Tibial artery (tissue), 4 donors: ENCODE measurements around the gene CHID1.
A peak's percentile ranks its signal among the peaks of the same experiment; 100 is the strongest.

ENCODE experiments used
- DNase-seq, 2 donors: peaks; one replicate each; pipeline ENCODE4 v3.0.0-alpha.2; 2019
- H3K27ac ChIP-seq, 2 donors: fragments of 200-600 bp; sonication (generic) in 1 of 2; 1 replicate in 1 of 2; 2 replicates in 1 of 2; pipeline ENCODE4 v1.5.1; 2018 to 2019; ENCODE audit warnings: mild to moderate bottlenecking in 1 of 2
- H3K27me3 ChIP-seq, 2 donors: fragments of 200-600 bp; sonication (generic) in 1 of 2; one replicate each; pipeline versions ENCODE4 v1.5.1 to v1.6.0; 2016 to 2019
- H3K36me3 ChIP-seq, 3 donors: fragments of 200-600 bp; sonication (generic) in 2 of 3; one replicate each; pipeline ENCODE4 v1.5.1; 2016 to 2019; ENCODE audit warnings: mild to moderate bottlenecking in 2 of 3
- H3K4me1 ChIP-seq, 4 donors: fragments of 200-600 bp; sonication (generic) in 2 of 4; 1 replicate in 3 of 4; 2 replicates in 1 of 4; pipeline ENCODE4 v1.5.1; 2016 to 2019
- H3K4me3 ChIP-seq, 2 donors: fragments of 200-600 bp; sonication (generic) in 1 of 2; 1 replicate in 1 of 2; 2 replicates in 1 of 2; pipeline ENCODE4 v1.5.1; 2018 to 2019; ENCODE audit warnings: mild to moderate bottlenecking in 2 of 2
- H3K9me3 ChIP-seq, 3 donors: fragments of 200-600 bp; sonication (generic) in 1 of 3; one replicate each; pipeline ENCODE4 v1.5.1; 2016 to 2019
- CTCF ChIP-seq, 2 experiments: fragments of 200-600 bp in 1 of 2; fragments of 450-650 bp in 1 of 2; IDR thresholded peaks; one replicate each; pipeline ENCODE4 v1.5.1; 2017 to 2019; ENCODE audit warnings: antibody characterized with exemption in 2 of 2, mild to moderate bottlenecking in 1 of 2, moderate library complexity in 1 of 2
- intact Hi-C: fragments of 100-400 bp; cut with DNase I; formaldehyde crosslinking; loops from one replicate; pipeline ENCODE4 v1.15.0; 2023; ENCODE audit warnings: low total_unique reads

The CHID1 gene

GRCh38 chr11:932435-932834 is 21.8 kb upstream of the CHID1 start:
- no peak for TF ChIP-seq CTCF (IDR thresholded peaks at IDR 0.05)
- Histone ChIP-seq H3K4me3 (no peak overlapping the region), H3K9me3 (no peaks in the 10 kb centered on the region), H3K27me3 (no peaks in the 10 kb centered on the region), H3K27ac (peak overlapping the region; percentile 16 to 55), H3K4me1 (peaks cover 4 to 57% (median 27%) of the 10 kb centered on the region in 4 donors), H3K36me3 (no peaks in the 10 kb centered on the region)
- intact Hi-C loops = no loop called here
- DNase-seq = no peak

GRCh38 chr11:931385-931784 is 20.8 kb upstream of the CHID1 start:
- H3K36me3 ChIP-seq = no peaks in the 10 kb centered on the region
- H3K27me3 ChIP-seq = no peaks in the 10 kb centered on the region
- H3K27ac ChIP-seq = no peak overlapping the region
- no peaks in the 10 kb centered on the region for H3K9me3 ChIP-seq
- DNase-seq = no peak
- no peak overlapping the region for H3K4me3 ChIP-seq
- peaks cover 4 to 68% (median 35%) of the 10 kb centered on the region in 4 donors for H3K4me1 ChIP-seq
- intact Hi-C loops = no loop called here
- no peak for TF ChIP-seq CTCF (IDR thresholded peaks at IDR 0.05)

GRCh38 chr11:929405-929804 is 18.8 kb upstream of the CHID1 start:
- TF ChIP-seq CTCF (IDR thresholded peaks at IDR 0.05) = no peak
- intact Hi-C loops = no loop called here
- DNase-seq = no peak

GRCh38 chr11:928786-929185 is 18.2 kb upstream of the CHID1 start:
- intact Hi-C loops = no loop called here
- H3K27me3 ChIP-seq = no peaks in the 10 kb centered on the region
- TF ChIP-seq CTCF (IDR thresholded peaks at IDR 0.05) = no peak
- peaks cover 4 to 73% (median 40%) of the 10 kb centered on the region in 4 donors for H3K4me1 ChIP-seq
- H3K27ac ChIP-seq = no peak overlapping the region
- H3K36me3 ChIP-seq = no peaks in the 10 kb centered on the region
- H3K4me3 ChIP-seq = no peak overlapping the region
- H3K9me3 ChIP-seq = no peaks in the 10 kb centered on the region
- no peak for DNase-seq

More at GRCh38 chr11:929405-929804, 18.8 kb upstream of the CHID1 start:
- Histone ChIP-seq H3K36me3 (no peaks in the 10 kb centered on the region), H3K9me3 (no peaks in the 10 kb centered on the region), H3K4me3 (no peak overlapping the region), H3K27ac (no peak overlapping the region), H3K27me3 (no peaks in the 10 kb centered on the region), H3K4me1 (peaks cover 4 to 77% (median 40%) of the 10 kb centered on the region in 4 donors)

GRCh38 chr11:927871-928270 is 17.3 kb upstream of the CHID1 start:
- TF ChIP-seq CTCF (IDR thresholded peaks at IDR 0.05) = no peak
- Histone ChIP-seq H3K4me1 (peaks cover 4 to 63% (median 31%) of the 10 kb centered on the region in 4 donors), H3K9me3 (no peaks in the 10 kb centered on the region), H3K27ac (no peak overlapping the region), H3K27me3 (no peaks in the 10 kb centered on the region), H3K36me3 (no peaks in the 10 kb centered on the region), H3K4me3 (no peak overlapping the region)
- intact Hi-C loops = no loop called here
- no peak for DNase-seq

GRCh38 chr11:926341-926916 is 15.8 kb upstream of the CHID1 start:
- Histone ChIP-seq H3K4me3 (peak overlapping the region; percentile 99 to 100), H3K9me3 (no peaks in the 10 kb centered on the region), H3K36me3 (no peaks in the 10 kb centered on the region), H3K4me1 (peaks cover 0 to 49% (median 26%) of the 10 kb centered on the region in 4 donors), H3K27me3 (no peaks in the 10 kb centered on the region), H3K27ac (peak overlapping the region; percentile 87 to 94)
- TF ChIP-seq CTCF (IDR thresholded peaks at IDR 0.05) = no peak
- intact Hi-C loops = no loop called here
- peak; percentile 58 to 74 for DNase-seq
